HS-27A (cell line): ENCODE measurements around the gene ARSD.
"Not testable (repeated sequence)": the region's sequence is repeated elsewhere in the genome, so short reads cannot be mapped to it uniquely, and the experiment has no call there.

ENCODE experiments used
- DNase-seq: peaks from one replicate; pipeline ENCODE4 v3.0.0-alpha.2; 2012; ENCODE audit warnings: low read depth, missing footprints

The ARSD gene

DNA sequence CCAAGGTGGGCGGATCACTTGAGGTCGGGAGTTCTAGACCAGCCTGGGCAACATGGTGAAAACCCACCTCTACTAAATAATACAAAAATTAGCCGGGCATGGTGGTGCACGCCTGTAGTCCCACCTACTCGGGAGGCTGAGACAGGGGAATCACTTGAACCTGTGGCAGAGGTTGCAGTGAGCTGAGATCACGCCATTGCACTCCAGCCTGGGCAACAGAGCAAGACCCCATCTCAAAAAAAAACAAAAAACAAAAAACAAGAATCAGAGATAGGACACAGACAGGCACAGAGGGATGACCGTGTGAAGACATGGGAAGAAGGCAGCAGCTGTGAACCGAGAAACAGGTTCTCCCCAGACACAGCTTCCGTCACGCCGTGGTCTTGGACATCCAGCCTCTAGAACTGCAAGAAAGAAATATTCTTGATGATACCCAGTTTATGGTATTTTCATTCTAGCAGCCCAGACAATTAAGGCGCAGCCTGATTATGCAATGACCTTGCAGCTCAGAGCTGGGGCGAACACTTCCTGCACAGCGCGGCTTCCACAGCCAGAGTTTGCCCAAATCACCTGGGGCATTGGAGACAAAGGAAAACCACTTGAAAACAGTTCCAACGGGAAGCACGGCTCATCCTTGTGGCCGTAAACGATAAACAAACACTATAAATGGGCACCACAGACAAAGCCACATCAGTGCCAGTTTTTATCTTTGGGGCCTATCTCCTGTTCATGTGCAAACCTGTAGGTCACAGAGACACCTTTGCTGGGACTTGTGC is 4.2 kb upstream of the ARSD start:
- no peak for DNase-seq

DNA sequence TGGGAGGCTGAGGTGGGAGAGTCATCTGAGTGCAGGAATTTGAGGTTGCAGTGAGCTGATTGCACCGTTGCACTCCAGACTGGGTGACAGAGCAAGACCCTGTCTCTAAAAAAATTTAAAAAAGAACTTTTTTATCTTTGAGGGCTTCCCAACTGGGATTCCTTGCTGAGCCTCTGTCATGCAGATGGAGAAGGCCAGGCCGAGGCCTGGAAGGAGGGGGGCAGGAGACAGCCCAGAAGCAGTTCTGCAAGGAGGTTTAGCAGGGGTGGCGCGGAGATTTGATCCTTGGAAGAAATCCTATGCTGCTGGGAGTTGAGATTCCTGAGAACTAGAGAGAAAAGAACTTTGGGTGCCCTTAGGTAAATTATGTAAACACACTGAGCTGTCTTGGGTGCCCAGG is 2.5 kb upstream of the ARSD start:
- DNase-seq, result no peak

DNA sequence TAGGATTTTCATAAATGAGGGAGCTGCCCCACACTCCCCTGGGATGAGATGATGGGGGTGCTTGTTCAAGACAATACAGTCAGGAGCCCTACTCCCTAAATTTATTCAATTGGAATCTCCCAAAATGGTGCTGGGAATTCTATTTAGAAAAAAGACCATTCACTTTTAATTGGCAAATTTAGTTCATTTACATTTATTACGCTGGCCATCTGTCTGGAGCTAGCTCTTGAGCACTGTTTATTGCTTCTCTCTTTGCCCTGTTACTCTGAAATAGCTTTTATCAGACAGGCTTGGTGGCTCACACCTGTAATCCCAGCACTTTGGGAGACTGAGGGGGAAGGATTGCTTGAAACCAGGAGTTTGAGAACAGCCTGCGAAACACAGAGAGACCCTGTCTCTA is 2.0 kb upstream of the ARSD start:
- no peak for DNase-seq

DNA sequence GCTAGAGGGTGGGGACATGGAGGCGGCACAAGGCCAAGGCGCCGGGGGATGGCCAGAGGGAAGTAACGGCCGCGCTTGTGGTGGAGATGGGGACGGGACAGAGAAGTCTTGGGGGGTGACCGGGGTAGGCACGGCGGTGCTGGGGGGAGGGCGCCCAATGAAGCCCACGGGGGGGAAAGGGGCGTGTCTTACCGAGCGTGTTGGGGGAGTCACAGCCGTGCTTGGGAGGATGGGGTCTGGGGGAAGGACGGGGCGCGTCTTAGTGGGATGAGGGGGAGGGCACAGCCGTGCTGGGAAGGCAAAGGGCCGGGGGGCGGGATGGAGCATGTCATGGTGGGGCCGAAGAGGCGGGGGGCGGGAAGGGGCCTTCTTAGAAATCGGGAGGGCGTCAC is 952 bp downstream of the ARSD start:
- no peak for DNase-seq

DNA sequence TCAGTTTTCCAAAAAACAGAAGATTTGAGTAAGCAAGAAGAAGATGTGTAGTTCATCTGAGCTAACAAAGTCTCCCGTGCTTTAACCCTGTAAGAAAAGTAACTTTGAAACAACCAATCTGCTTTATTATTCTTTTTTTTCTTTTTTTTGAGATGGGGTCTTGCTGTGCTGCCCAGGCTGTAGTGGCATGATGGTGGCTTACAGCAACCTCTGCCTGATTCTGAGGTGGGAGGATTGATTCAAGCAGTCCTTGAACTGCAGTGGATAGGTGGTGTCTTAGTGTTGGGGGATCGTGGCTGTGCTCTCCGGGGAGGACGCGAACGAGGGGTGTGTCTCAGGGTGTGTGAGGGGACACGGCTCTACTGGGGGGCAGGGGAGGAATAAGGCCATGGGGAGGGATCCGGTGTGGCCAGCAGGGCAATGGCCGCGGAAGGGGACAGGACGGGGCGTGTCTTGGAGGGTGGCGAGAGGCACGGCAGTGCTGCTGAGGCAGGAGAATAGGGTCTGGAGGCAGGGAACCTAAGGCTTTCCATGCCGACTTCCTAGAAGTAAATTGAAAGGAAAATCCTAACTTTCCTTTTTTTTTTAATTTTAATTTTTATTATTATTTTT is 2.4 kb downstream of the ARSD start:
- DNase-seq, result no peak

DNA sequence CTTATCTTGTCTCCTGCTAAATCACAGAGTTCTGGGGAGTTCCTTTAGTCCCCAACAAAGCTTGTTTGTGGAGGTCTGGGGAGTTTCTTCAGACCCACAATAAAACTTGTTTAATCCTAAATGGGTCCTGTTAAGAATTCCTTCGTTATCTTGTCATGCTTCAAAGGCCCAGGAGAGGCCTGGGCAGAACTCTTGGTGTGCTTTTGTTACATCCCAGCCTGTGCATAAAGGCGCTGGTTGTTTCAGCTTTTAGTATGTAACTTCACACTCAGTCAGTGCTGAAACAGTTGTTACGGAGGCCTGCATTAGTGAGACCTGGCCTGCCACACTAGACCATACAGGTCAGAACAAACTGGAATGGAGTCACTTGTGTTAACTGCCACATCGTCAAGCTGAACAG is 2.9 kb downstream of the ARSD start:
- DNase-seq, result not testable (repeated sequence)

DNA sequence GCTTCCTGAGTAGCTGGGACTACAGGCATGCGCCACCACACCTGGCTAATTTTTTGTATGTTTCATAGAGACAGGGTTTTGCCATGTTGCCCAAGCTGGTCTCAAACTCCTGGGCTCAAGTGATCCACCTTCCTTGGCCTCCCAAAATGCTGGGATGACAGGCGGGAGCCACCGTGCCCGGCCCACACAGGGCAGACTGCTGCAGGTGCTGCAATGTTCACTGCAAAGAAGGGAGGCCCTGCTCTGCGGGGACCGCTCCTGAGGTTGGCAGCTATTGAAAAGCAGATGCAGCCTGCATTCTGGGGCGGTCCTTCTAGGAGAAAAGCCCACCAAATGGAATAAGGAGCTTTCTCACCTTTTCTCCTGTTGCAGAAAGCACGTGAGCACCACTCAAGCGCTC is 5.0 kb downstream of the ARSD start:
- no peak for DNase-seq

DNA sequence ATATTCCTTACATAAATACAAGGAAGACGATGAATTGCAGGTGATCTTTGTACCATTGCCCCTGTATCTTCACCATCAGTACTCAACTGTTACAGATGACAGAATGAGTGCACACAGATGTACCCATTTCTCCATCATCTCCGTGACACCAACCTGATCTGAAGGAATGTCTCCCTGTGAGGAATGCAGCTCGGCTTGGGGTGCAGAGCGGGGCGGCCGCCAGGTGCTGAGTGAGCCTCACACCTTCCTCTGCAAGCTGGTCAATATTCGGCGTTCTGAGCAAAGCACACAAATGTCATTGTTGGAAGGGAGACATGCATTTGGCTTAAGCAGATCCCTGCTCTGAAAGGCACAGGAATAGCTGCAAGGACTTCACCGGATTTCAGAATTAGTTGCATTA is 7.4 kb downstream of the ARSD start:
- no peak for DNase-seq

DNA sequence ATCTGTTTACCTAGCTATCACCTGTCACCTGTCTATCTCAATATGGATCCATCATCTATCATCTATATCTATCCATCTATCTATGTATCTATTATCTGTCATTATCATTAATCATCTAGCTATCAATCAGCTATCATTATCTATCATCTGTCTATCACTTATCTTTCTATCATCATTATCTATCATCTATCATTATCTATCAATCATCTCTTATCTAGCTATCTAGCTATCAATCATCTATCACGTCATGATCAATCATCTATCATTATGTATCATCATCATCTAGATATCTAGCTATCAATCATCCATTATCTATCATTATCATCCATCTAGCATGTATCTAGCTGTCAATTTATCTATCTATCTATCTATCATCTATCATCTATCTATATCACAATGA is 7.9 kb downstream of the ARSD start:
- no peak for DNase-seq

DNA sequence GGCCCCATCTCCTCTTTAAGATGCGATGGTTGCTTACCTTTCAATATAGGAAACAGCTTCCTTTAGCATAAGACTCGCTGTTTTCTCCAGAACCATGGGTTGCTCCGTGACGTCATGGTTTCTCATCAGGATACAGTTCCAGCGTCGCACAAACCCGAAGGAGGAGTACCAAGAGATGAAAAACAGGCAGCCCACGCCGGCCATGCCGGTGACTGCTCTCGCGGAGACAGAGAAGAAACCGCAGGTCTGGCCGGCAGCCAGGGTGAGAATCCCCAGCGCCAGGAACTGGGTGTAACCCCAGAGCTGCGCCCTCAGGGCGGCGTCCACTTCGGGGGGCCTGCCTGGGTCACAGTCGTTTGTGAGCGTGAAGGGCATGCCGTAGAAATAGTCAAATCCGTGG is 11.4 kb downstream of the ARSD start:
- no peak for DNase-seq

DNA sequence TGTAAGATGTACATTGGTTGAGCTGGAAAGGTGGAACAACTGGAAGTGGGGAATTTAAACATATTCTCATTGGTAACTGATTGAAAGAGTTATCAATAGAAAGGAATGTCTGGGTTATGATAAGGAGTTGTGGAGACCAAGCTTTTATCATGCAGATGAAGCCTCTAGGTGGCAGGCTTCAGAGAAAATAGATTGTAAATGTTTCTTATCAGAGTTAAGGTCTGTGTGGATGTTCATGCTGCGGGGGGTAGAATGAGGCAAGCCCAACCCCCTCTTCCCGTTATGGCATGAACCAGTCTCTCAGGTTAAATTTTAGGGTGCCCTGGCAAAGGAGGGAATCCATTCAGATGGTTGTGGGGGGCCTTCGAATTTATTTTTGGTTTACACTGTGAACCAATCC is 16.0 kb downstream of the ARSD start:
- DNase-seq, result no peak

DNA sequence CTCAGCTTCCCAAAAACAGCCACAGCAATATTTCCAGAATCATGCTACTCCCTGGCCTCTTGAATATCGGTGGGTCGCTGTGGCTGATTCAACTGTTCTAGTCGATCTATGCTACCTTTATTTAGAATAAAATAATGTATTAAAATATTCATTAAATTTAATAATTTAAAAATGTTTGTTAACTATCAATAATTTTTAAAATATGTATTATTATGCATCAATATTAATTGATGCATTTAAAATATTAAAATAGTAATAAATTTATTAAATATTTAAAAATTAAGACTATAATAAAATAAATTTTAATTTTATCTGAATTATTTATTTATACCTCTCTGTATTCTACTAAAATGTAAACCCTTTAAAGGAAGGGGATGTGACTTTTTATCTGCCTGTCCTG is 19.0 kb downstream of the ARSD start:
- DNase-seq, result no peak

DNA sequence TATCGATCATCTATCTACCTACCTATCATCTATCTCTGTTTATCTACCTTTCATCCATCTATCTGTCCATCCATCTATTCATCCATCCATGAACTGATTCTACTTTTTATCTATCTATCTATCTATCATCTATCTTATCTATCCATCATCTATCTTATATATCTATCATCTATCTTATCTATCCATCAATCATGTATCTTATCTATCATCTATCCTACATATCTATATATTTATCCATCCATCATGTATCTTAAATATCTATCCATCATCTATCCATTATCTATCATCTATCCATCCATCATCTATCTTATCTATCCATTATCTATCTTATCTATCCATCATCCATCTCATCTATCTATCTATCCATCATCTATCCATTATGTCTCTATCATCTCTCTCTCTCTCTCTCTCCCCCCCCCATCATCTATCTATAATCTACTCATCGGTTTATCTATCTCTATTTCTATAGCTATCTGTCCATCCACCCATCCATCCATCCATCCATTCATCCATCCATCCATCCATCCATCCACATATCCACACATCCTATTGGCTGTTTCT is 20.9 kb downstream of the ARSD start:
- DNase-seq, result no peak

DNA sequence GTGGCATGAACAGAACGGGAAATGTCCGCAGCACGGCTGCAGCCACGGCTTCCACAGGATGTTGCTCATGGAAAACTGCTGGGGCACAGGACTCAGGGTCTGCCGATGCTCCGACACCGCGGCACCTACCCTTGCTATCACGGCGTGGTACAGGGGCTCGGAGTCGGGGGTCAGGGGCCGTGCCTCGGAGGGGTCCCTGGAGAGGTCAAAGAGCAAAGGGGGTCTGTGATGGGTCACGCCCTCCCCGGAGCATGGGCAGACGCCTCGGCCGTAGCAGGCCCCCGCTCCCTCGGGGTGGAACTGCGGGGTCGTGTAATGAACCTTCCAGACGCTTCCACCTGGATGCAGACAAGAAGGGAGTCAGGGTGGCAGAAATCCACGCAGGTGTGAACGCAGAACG is 21.8 kb downstream of the ARSD start:
- no peak for DNase-seq

DNA sequence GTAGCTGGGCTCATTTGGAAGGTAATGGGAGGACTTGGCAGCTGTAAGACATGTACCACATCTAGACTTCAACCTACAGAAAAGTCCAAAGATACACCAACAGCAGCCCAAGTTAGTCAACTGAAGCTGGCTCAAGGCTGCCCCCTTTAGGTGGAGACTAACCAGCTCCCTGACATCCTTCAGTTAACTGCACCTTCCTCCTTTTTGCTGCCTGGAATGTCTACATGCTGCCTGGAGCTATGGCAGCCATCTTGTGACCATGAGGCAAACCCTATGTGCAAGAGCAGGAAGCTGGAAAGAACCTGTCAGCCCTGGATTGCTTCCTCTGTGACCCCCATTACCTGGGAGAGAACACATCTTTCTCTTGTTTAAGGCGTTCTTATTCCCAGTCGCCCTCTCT is 25.8 kb downstream of the ARSD start:
- DNase-seq, result no peak

DNA sequence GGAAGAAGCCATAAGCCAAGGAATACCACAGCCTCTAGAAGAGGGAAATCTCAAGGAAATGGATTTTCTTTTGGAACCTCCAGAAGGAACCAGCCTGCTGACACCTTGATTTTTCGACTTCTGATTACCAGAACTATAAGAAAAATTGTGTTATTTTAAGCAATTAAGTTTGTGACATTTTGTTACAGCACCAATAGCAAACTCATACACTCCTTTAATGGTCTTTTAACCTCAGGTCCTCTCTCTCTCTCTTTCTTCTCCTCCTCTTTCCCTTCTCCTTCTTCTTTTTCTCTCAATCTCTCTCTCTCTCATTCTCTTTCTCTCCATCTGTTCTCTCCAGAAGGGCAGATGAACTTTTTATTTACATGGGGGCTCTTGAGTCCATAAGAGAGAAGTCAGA is 26.3 kb downstream of the ARSD start:
- DNase-seq, result no peak

DNA sequence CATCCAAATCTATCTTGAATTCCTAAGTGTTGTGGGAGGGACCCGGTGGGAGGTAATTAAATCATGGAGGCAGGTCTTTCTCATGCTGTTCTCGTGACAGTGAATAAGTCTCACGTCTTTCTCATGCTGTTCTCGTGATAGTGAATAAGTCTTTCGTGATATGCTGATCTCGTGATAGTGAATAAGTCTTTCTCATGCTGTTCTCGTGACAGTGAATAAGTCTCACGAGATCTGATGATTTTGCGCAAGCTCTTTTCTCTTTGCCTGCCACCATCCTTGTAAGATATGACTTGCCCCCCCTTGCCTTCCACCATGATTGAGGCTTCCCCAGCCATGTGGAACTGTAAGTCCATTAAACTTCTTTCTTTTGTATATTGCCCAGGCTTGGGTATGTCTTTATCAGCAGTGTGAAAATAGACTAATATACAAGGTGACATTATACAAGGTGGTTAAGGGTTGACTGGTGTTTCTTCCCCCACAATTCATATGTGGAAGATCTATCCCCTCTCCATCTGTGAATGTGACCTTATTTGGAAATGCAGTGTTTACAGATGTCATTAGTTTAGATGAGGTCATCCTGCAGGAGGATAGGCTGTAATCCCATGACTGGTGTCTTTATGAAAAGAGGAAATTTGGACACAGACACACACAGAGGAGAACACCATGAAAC is 27.6 kb downstream of the ARSD start:
- no peak for DNase-seq

DNA sequence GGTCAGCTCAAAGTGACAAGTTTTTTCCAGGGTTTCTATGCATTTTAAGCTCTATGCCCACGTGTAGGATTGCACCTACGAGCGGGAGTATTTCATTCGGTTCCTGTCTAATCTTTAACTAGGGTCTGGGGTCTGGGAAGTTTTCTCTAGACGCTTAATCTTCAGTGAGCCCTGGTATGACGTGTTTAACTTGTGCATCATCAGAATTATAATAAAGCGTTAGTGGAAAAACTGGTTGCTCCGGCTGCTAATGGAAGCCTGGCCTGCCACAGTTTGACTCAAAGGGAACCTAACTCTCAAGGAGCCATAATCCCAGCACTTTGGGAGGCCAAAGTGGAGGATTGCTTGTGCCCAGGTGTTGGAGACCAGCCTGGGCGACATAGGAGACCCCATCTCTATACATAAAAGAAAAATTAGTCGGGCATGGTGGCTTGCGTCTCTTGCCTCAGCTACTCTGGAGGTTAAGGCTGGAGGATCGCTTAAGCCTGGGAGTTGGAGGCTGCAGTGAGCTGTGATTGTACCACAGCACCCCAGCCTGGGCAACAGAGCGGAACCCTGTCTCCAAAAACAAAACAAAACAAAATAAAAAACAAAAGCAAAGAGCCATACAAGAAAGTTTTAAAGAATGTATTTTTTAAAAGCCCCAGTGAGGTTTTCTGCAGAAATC is 30.2 kb downstream of the ARSD start:
- DNase-seq, result no peak

DNA sequence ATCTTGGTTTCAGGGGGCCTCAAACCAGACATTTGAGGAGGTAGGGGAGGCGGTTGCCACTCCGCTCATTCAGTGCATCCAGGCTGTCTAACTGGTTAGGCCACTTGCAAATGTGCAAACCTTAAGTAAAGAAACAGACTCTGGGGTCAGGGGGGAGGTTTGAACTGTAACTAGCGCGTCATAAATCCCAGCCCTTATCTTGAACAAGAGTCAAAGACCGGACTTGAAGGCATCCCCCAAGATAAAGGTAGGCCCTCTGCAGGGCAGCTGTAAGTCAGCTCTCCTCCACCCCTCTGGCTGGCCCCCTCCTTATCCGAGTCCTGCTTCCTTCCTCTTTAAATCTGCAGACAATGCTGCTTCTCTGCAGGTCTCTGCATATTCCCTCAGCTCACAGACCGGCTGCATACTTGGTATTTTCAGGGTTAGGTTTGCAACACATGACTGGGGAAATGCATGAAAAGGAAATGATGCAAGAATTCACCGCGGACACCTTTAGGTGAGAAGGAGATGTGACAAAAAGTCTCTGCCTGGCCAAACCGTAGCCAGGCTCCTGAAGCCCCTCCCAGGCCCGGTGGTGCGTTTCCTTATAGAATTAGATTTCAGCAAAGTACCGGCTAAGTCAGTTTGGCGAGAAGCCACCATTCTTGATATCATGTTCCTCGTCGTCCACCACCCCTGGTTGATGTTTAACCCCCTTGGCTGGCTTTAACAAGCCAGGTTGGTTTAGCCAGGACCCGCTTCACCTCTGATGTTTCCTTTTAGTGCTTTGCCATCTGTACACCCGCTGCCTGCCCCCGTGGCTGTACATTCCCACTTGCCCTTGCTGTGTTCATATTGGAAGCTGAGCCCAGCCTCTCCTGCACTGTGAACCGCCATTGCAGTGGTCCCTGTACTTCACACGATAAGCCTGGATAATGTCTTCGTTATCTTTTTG is 31.2 kb downstream of the ARSD start:
- not testable (repeated sequence) for DNase-seq

DNA sequence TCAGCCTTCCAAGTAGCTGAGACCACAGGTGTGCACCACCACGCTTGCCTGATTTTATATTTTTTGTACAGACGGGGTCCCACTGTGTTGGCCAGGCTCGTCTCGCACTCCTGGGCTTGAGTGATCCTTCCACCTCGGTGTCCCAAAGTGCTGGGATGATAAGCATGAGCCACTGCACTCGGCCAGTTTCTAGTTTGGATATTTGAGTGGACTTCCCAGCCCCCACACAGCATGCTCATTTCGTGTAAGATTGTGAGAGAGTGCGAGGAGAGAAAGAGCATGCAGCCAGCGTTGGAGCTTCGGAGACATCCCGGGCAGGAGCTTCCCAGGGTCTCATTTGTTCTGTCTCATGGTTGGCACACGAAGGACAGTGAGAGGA is 31.8 kb downstream of the ARSD start:
- no peak for DNase-seq

DNA sequence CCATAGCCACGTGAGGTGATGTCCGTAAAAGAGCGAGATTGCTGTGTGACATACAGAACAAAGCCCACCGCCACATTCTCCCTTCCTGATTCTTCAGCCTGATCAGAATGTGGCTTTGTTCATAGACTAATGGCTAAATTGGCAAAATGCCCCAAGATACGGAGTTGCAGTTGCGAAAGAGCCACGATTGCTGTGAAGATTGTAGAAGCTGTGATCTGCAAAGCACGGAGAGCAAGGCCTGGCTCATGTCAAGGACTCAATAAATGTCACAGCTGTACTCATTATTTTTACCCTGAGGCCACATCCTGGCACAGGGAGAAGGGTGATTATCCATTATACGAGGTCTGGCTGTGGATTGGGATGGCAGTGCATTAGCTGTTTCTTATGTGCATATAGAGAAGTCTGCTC is 34.2 kb downstream of the ARSD start:
- DNase-seq, result no peak

DNA sequence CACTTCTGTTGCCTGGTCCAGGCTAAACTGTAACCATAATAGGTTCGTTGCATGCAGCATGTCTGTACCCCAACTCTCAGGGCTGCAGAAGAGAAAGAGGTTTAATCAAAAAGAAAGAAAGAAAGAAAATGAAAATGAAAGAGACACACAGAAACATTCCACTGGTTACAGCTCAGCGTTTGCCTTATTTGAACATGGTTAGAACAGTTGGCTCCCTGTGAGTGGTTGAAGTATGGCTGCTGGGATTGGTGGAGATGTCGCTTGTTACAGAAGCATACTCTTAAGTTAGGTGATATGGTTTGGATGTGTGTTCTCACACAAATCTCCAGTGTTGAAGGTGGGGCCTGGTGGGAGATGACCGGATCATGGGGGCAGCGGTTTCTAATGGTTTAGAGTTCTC is 36.3 kb downstream of the ARSD start:
- DNase-seq, result no peak
